ENCODE measurements around the gene KCNJ9. TPM values are rescaled to one million over a fixed set of nuclear protein-coding genes. Genes with fewer than 3 reads are reported as not detected.

KCNJ9 gene
- total RNA-seq, 1 experiment from 2014 or later, result 0.05 TPM

DNA sequence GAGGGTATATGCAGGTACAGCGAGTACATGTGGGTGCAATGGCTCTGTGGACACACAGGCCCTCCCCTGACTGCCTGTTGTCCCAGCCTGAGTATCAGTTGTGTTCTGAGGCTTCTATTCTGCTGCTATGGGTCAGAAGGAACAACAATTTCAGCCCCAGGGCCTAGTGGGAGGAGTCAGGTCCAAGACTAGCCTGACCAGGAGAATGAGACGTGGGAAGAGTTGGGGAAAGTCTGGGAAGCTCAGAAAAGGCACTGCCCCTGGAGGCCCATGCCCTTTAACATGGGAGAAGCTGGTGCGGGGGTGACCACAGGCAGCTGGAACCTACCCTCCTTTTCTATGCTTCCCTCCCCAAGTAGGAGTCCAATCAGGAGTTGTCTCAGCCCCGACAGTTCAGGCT is 9.4 kb downstream of the KCNJ9 start:
- Histone ChIP-seq H3K36me3 (ENCODE audit: control insufficient read depth in 1 of 2, insufficient read depth in 2 of 2, low read length in 2 of 2) (no peaks in the 10 kb centered on the region; a peak in 2 of 4 replicates), H2AFZ (ENCODE audit: low read depth, low read length, poor library complexity, severe bottlenecking) (no peak overlapping the region), H3K4me1 (ENCODE audit: control insufficient read depth in 1 of 2, insufficient read depth in 2 of 2, low read length in 2 of 2) (no peaks in the 10 kb centered on the region), H3K4me3 (replicated peaks in 1 of 2; ENCODE audit: low read depth in 1 of 2, low read length in 2 of 2) (no peak overlapping the region), H3K9ac (ENCODE audit: low read length) (no peak overlapping the region), H3K79me2 (ENCODE audit: insufficient read depth, low read length) (no peaks in the 10 kb centered on the region), H4K20me1 (ENCODE audit: insufficient read depth) (no peaks in the 10 kb centered on the region), H3K9me2 (ENCODE audit: insufficient read depth) (no peaks in the 10 kb centered on the region), H3K27ac (ENCODE audit: low read depth, low read length) (no peak overlapping the region), H3K4me2 (ENCODE audit: low read length) (no peak overlapping the region), H3K9me3 (ENCODE audit: control insufficient read depth in 1 of 2, insufficient read depth in 1 of 2, low read depth in 1 of 2, low read length in 2 of 2) (no peaks in the 10 kb centered on the region), H3K27me3 (ENCODE audit: insufficient read depth, low read length) (no peaks in the 10 kb centered on the region)
- DNase-seq (ENCODE audit: low read depth, low spot score) (no peak), ATAC-seq (no peak)
- ChIA-PET CTCF (no interaction called here), POLR2A (no interaction called here), RAD21 (ENCODE audit: low non-redundant PET in 1 of 2, low total read pairs in 2 of 2, uncharacterized antibody in 2 of 2, unreplicated experiment in 2 of 2) (no interaction called here)
- no TSS peak for BruUV-seq (replicated peaks)
- TF ChIP-seq EZH2phosphoT487 (IDR thresholded peaks at IDR 0.05; ENCODE audit: borderline replicate concordance), result no peak
- intact Hi-C loops (cut with micrococcal nuclease), result no loop called here

DNA sequence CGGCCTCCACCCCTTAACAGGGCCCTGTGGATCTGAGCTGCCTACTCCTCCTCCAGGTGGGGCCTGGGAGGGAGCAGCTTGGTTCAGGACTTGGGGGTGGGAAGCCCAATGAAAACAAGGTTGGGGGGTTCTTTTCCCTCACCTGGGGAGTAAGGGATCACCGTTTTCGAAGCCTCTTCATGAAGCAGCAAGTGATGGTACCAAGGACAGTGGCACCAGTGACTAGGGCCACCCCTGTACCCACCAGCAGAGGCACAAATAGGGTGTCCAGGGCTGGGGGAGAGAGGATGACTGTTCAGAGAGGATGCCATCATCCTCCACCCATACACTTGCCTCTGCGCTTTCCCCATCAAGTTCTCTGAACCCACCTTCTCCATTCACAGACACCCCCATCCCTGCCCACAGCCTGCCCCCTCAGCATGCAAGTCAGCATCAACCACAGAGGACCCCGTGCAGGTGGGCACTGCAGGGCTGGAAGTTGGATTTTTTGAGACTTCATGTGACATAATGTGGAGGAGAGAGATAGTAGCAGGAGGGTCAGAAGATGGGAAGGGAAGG is 10.4 kb downstream of the KCNJ9 start:
- Histone ChIP-seq H3K9me2 (ENCODE audit: insufficient read depth) (no peaks in the 10 kb centered on the region), H4K20me1 (ENCODE audit: insufficient read depth) (no peaks in the 10 kb centered on the region), H3K4me1 (ENCODE audit: control insufficient read depth in 1 of 2, insufficient read depth in 2 of 2, low read length in 2 of 2) (no peaks in the 10 kb centered on the region), H3K4me2 (ENCODE audit: low read length) (no peak overlapping the region), H3K9me3 (ENCODE audit: control insufficient read depth in 1 of 2, insufficient read depth in 1 of 2, low read depth in 1 of 2, low read length in 2 of 2) (no peaks in the 10 kb centered on the region), H3K36me3 (ENCODE audit: control insufficient read depth in 1 of 2, insufficient read depth in 2 of 2, low read length in 2 of 2) (no peaks in the 10 kb centered on the region; a peak in 2 of 4 replicates), H3K27me3 (ENCODE audit: insufficient read depth, low read length) (no peaks in the 10 kb centered on the region), H3K4me3 (replicated peaks in 1 of 2; ENCODE audit: low read depth in 1 of 2, low read length in 2 of 2) (no peak overlapping the region), H2AFZ (ENCODE audit: low read depth, low read length, poor library complexity, severe bottlenecking) (no peak overlapping the region), H3K9ac (ENCODE audit: low read length) (no peak overlapping the region), H3K27ac (ENCODE audit: low read depth, low read length) (no peak overlapping the region), H3K79me2 (ENCODE audit: insufficient read depth, low read length) (no peaks in the 10 kb centered on the region)
- RAD21 ChIA-PET (ENCODE audit: low non-redundant PET in 1 of 2, low total read pairs in 2 of 2, uncharacterized antibody in 2 of 2, unreplicated experiment in 2 of 2), result no interaction called here
- TF ChIP-seq CBX3 (IDR thresholded peaks at IDR 0.05; ENCODE audit: low read depth) (no peak), SIN3A (IDR thresholded peaks at IDR 0.05; ENCODE audit: low read depth) (no peak), ELF1 (IDR thresholded peaks at IDR 0.05; ENCODE audit: borderline replicate concordance, low read depth) (no peak), POLR2AphosphoS5 (IDR thresholded peaks at IDR 0.05; ENCODE audit: low read depth, low read length) (no peak), CEBPB (IDR thresholded peaks at IDR 0.05; ENCODE audit: low read depth) (no peak), EGR1 (IDR thresholded peaks at IDR 0.05; ENCODE audit: low read depth) (no peak), RAD21 (IDR thresholded peaks at IDR 0.05; ENCODE audit: low read depth) (no peak), ZNF274 (IDR thresholded peaks at IDR 0.05; ENCODE audit: low read depth, low read length) (no peak), POLR2A (IDR thresholded peaks at IDR 0.05; ENCODE audit: borderline replicate concordance, extremely low read depth, insufficient read depth, insufficient read length) (no peak), ZFX (IDR thresholded peaks at IDR 0.05) (no peak)
- TF ChIP-seq, protein P1, sequence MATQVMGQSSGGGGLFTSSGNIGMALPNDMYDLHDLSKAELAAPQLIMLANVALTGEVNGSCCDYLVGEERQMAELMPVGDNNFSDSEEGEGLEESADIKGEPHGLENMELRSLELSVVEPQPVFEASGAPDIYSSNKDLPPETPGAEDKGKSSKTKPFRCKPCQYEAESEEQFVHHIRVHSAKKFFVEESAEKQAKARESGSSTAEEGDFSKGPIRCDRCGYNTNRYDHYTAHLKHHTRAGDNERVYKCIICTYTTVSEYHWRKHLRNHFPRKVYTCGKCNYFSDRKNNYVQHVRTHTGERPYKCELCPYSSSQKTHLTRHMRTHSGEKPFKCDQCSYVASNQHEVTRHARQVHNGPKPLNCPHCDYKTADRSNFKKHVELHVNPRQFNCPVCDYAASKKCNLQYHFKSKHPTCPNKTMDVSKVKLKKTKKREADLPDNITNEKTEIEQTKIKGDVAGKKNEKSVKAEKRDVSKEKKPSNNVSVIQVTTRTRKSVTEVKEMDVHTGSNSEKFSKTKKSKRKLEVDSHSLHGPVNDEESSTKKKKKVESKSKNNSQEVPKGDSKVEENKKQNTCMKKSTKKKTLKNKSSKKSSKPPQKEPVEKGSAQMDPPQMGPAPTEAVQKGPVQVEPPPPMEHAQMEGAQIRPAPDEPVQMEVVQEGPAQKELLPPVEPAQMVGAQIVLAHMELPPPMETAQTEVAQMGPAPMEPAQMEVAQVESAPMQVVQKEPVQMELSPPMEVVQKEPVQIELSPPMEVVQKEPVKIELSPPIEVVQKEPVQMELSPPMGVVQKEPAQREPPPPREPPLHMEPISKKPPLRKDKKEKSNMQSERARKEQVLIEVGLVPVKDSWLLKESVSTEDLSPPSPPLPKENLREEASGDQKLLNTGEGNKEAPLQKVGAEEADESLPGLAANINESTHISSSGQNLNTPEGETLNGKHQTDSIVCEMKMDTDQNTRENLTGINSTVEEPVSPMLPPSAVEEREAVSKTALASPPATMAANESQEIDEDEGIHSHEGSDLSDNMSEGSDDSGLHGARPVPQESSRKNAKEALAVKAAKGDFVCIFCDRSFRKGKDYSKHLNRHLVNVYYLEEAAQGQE (IDR thresholded peaks at IDR 0.05; ENCODE audit: low read depth), result no peak
- TF ChIP-seq, protein P2, sequence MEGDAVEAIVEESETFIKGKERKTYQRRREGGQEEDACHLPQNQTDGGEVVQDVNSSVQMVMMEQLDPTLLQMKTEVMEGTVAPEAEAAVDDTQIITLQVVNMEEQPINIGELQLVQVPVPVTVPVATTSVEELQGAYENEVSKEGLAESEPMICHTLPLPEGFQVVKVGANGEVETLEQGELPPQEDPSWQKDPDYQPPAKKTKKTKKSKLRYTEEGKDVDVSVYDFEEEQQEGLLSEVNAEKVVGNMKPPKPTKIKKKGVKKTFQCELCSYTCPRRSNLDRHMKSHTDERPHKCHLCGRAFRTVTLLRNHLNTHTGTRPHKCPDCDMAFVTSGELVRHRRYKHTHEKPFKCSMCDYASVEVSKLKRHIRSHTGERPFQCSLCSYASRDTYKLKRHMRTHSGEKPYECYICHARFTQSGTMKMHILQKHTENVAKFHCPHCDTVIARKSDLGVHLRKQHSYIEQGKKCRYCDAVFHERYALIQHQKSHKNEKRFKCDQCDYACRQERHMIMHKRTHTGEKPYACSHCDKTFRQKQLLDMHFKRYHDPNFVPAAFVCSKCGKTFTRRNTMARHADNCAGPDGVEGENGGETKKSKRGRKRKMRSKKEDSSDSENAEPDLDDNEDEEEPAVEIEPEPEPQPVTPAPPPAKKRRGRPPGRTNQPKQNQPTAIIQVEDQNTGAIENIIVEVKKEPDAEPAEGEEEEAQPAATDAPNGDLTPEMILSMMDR (IDR thresholded peaks at IDR 0.05 in 2 of 3, conservative IDR thresholded peaks at IDR 0.05 in 1 of 3; ENCODE audit: borderline replicate concordance in 1 of 3, insufficient read depth in 1 of 3, low read depth in 2 of 3, low read length in 2 of 3), result no peak
- TF ChIP-seq, protein P3, sequence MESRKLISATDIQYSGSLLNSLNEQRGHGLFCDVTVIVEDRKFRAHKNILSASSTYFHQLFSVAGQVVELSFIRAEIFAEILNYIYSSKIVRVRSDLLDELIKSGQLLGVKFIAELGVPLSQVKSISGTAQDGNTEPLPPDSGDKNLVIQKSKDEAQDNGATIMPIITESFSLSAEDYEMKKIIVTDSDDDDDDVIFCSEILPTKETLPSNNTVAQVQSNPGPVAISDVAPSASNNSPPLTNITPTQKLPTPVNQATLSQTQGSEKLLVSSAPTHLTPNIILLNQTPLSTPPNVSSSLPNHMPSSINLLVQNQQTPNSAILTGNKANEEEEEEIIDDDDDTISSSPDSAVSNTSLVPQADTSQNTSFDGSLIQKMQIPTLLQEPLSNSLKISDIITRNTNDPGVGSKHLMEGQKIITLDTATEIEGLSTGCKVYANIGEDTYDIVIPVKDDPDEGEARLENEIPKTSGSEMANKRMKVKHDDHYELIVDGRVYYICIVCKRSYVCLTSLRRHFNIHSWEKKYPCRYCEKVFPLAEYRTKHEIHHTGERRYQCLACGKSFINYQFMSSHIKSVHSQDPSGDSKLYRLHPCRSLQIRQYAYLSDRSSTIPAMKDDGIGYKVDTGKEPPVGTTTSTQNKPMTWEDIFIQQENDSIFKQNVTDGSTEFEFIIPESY (IDR thresholded peaks at IDR 0.05; ENCODE audit: extremely low read depth, insufficient replicate concordance, low read length), result no peak
- POLR2A ChIA-PET, result no interaction called here
- CTCF ChIA-PET, result interaction anchor here (0.7 kb wide), 1 partner anchor 13 kb away, joined by 3 read pairs; no protein-coding TSS in a partner anchor
- no TSS peak for BruUV-seq (replicated peaks)
- DNase-seq (ENCODE audit: low read depth, low spot score), result no peak
- intact Hi-C loops (cut with micrococcal nuclease), result no loop called here
- no peak for ATAC-seq
